ENCODE measurements around the gene ELMO1. TPM values are rescaled to one million over a fixed set of nuclear protein-coding genes. Genes with fewer than 3 reads are reported as not detected.

The ELMO1 gene
- total RNA-seq, 1 experiment from 2014 or later = 7.8 TPM

GRCh38 chr7:37346761-37347160 lies 101.9 kb downstream of the ELMO1 start:
- no peak overlapping the region for H2BK5ac ChIP-seq (ENCODE audit: insufficient read length, low read length)
- no peak overlapping the region for H3K27ac ChIP-seq (ENCODE audit: insufficient read length, low read depth, low read length)
- H3K27me3 ChIP-seq (ENCODE audit: insufficient read depth, low read length) = no peaks in the 10 kb centered on the region
- no peak overlapping the region for H3K4ac ChIP-seq (ENCODE audit: low read depth, low read length)
- no peak overlapping the region for H2BK20ac ChIP-seq (ENCODE audit: low read depth, low read length, poor library complexity, severe bottlenecking)
- H3T11ph ChIP-seq (ENCODE audit: low read length) = no peak overlapping the region
- no peak overlapping the region for H2BK15ac ChIP-seq (ENCODE audit: low read depth, low read length)
- H2AK5ac ChIP-seq (ENCODE audit: insufficient read length, low read length) = no peak overlapping the region
- H3K4me1 Mint-ChIP-seq = peaks cover 9 to 23% of the 10 kb centered on the region in 2 experiments
- H4K91ac ChIP-seq (ENCODE audit: insufficient read length, low read depth, low read length) = no peak overlapping the region
- no peak overlapping the region for H4K8ac ChIP-seq (replicated peaks; ENCODE audit: insufficient read length, low read depth, low read length)
- H2BK12ac ChIP-seq (ENCODE audit: insufficient read length, low read depth, low read length) = no peak overlapping the region
- H3K56ac ChIP-seq (ENCODE audit: insufficient read length, low read depth, low read length) = no peak overlapping the region
- H3K36me3 Mint-ChIP-seq (ENCODE audit: insufficient read depth in 1 of 3, low read depth in 3 of 3) = no peaks in the 10 kb centered on the region
- no peaks in the 10 kb centered on the region for H3K9me3 Mint-ChIP-seq
- no peak overlapping the region for H3K27ac Mint-ChIP-seq
- no peak overlapping the region for H3K9ac ChIP-seq (ENCODE audit: extremely low read depth, insufficient read length, low read length)
- no peak overlapping the region for H3K4me3 Mint-ChIP-seq
- H3K4me1 ChIP-seq (ENCODE audit: insufficient read depth, low read length) = no peaks in the 10 kb centered on the region
- no peaks in the 10 kb centered on the region for H3K27me3 Mint-ChIP-seq (ENCODE audit: low read depth)
- TF ChIP-seq CTCF (conservative IDR thresholded peaks at IDR 0.05) = no peak
- no peaks in the 10 kb centered on the region for H3K79me2 ChIP-seq (ENCODE audit: insufficient read depth, low read length)
- WGBS (ENCODE audit: extremely low coverage, insufficient read length, low lambda C conversion rate) = no CpG with 5 or more reads among the region's 3 CpGs
- no peaks in the 10 kb centered on the region for H3K79me1 ChIP-seq (ENCODE audit: insufficient read depth, low read depth, low read length, poor library complexity, severe bottlenecking)
- no peaks in the 10 kb centered on the region for H4K20me1 ChIP-seq (ENCODE audit: control insufficient read depth, insufficient read depth, insufficient read length)
- no peak overlapping the region for H2BK120ac ChIP-seq (ENCODE audit: low read depth, low read length, poor library complexity, severe bottlenecking)
- no peaks in the 10 kb centered on the region for H3K9me3 ChIP-seq (ENCODE audit: control insufficient read depth, low read depth, low read length)
- no peak overlapping the region for H2AFZ ChIP-seq (ENCODE audit: low read length)
- H3K23me2 ChIP-seq (ENCODE audit: insufficient read length, low read depth, low read length, poor library complexity, severe bottlenecking) = no peaks in the 10 kb centered on the region
- no peak overlapping the region for H3K18ac ChIP-seq (ENCODE audit: insufficient read length, low read depth, low read length)
- DNase-seq = no peak
- H3K14ac ChIP-seq (ENCODE audit: insufficient read depth, low read length) = no peak overlapping the region
- no peak overlapping the region for H3K4me2 ChIP-seq (ENCODE audit: insufficient read depth, insufficient read length, low read length)
- no peak overlapping the region for H3K23ac ChIP-seq (ENCODE audit: insufficient read length, low read depth, low read length)
- H4K5ac ChIP-seq (ENCODE audit: insufficient read length, low read depth, low read length) = no peak overlapping the region
